A549 (cell line): Measurements from ENCODE around the gene CEP63.

Experiments used
- KDM1A ChIP-seq: fragments of 200-600 bp; sonication (generic); IDR thresholded peaks from 2 replicates; pipeline ENCODE4 v1.6.1; 2016; ENCODE audit warnings: low read depth, mild to moderate bottlenecking
- TF ChIP-seq, protein P1 (sequence below): fragments of >200 bp; sonication (Bioruptor Twin); formaldehyde crosslinking; IDR thresholded peaks from 3 replicates; pipeline ENCODE4 v1.5.1; 2016

- no peak for TF ChIP-seq KDM1A
- TF ChIP-seq, protein P1, sequence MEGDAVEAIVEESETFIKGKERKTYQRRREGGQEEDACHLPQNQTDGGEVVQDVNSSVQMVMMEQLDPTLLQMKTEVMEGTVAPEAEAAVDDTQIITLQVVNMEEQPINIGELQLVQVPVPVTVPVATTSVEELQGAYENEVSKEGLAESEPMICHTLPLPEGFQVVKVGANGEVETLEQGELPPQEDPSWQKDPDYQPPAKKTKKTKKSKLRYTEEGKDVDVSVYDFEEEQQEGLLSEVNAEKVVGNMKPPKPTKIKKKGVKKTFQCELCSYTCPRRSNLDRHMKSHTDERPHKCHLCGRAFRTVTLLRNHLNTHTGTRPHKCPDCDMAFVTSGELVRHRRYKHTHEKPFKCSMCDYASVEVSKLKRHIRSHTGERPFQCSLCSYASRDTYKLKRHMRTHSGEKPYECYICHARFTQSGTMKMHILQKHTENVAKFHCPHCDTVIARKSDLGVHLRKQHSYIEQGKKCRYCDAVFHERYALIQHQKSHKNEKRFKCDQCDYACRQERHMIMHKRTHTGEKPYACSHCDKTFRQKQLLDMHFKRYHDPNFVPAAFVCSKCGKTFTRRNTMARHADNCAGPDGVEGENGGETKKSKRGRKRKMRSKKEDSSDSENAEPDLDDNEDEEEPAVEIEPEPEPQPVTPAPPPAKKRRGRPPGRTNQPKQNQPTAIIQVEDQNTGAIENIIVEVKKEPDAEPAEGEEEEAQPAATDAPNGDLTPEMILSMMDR, result no peak
These were observed 24.9 kb upstream of the CEP63 start for GRCh38 chr3:134460965-134461364.
